NCI-H2081 (cell line): ENCODE results near the gene BRSK2.
"Not testable (repeated sequence)": the region's sequence is repeated elsewhere in the genome, so short reads cannot be mapped to it uniquely, and the experiment has no call there.

ENCODE experiments used
- DNase-seq, 2 experiments: peaks; one replicate each; lab custom pipeline; 2025; lab: John Stamatoyannopoulos, UW

Gene BRSK2

GRCh38 chr11:1409852-1410125, 20.1 kb downstream of the BRSK2 start:
- DNase-seq = not testable (repeated sequence)

GRCh38 chr11:1410366-1411291, 20.9 kb downstream of the BRSK2 start:
- DNase-seq = peak in 1 of 2 experiments; percentile 25

DNA sequence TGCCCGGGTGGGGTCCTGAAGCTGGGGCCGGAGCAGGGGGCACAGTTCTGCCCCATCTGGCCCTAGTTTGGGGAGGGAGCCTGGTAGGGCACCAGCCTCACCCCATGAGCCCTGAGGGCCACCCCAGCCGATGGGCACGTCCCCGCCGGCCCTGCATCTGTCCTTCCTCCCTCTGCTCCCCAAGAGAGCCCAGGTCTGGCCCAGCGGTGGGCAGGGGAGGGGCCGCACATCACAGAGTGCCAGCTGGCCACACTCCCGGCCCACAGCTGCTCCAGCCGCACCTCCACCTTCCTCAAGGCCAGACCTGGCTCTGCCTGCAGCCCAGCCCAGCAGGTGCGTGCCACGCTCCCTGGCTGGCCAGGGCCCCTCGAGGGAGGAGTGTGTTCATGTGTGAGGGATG, 21.6 kb downstream of the BRSK2 start:
- DNase-seq = no peak

- not testable (repeated sequence) for DNase-seq
Observed at GRCh38 chr11:1411739-1412138, 22.0 kb downstream of the BRSK2 start.

DNA sequence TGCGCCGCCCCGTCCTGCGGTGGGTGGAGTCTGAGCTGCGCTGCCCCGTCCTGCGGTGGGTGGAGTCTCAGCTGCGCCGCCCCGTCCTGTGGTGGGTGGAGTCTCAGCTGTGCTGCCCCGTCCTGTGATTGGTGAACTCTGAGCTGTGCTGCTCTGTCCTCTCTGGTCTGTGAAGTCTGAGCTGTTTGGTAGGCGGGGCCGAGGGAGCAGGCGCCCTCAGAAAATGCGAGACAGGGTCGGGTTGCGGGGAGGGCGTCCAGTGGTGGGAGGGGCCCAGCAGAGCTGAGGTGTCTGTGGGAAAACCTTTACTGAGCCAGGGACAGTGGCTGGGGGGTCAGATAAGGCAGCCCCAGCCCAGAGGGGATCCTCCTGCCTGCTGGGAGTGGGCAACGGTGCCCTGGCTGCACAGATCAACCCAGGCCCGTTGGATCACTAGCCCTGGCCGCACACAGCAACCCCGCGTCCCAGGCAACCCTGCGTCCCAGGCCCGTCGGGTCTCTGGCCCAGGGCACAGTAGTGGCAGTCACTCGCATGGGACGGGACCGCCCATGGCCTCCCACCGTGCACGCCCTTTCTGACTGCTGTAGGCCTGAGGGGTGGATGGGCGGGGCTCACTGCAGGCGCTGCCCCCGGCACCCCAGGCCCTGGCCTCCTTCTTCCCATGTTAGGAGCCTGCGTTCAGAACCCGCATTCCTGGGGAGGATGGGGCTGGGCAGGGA, 22.8 kb downstream of the BRSK2 start:
- no peak for DNase-seq

DNA sequence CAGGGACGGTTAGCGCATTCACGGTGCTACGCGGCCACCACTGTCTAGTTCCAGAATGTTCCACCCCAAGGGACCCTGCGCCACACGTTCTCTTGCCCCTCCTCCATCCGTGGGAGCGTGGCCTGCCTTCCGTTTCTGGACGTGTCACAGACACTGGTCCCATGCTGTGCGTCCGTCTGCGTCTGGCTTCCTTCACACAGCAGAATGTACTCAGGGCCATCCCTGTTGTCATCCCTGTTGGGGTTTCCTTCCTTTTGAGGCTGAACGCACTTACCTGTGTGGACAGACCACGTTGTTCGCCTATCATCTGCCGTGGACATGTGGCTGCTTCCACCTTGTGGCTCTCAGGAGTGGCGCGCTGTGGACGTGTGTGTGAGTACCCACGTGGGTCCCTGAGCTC, 24.9 kb downstream of the BRSK2 start:
- no peak for DNase-seq

- no peak for DNase-seq
Observed at GRCh38 chr11:1415631-1416030, 25.9 kb downstream of the BRSK2 start.

DNA sequence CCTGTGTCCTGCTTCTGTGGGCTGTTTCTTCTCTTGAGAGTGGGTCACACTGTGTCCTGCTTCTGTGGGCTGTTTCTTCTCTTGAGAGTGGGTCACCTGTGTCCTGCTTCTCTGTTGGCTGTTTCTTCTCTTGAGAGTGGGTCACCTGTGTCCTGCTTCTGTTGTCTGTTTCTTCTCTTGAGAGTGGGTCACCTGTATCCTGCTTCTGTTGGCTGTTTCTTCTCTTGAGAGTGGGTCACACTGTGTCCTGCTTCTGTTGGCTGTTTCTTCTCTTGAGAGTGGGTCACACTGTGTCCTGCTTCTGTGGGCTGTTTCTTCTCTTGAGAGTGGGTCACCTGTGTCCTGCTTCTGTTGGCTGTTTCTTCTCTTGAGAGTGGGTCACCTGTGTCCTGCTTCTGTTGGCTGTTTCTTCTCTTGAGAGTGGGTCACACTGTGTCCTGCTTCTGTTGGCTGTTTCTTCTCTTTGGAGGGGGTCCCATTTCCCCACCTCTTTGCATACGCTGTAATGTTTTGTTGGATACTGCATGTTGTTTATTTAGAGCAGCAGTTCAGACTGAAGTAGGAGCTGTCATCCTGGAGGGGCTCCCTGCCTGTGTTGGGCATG, 28.6 kb downstream of the BRSK2 start:
- DNase-seq = not testable (repeated sequence)

- no peak for DNase-seq
Observed at GRCh38 chr11:1419811-1420210, 30.1 kb downstream of the BRSK2 start.

GRCh38 chr11:1421291-1421690, 31.6 kb downstream of the BRSK2 start:
- DNase-seq = no peak

DNA sequence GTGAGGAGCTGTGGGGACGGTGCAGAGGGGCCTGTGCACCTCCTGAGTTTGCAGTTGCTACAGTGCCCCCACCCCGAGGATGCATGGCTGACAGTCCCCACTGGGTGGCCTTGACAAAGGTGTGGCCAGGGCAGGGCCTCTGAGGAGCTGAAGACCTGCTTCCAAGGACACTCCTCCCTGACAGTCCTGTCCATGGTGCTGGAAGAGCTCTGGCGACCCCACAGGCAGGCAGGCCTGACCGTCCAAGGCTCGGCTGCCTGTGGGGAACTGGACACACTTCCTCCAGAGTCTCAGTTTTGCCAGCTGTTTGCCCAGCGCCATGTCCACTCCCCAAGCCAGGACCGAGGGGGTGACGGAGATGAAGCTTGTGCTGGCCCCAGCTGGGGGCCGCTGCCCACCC, 32.7 kb downstream of the BRSK2 start:
- DNase-seq = no peak

- DNase-seq = no peak
Observed at GRCh38 chr11:1422981-1423380, 33.2 kb downstream of the BRSK2 start.

GRCh38 chr11:1423406-1423805, 33.7 kb downstream of the BRSK2 start:
- not testable (repeated sequence) for DNase-seq

GRCh38 chr11:1425006-1425405, 35.3 kb downstream of the BRSK2 start:
- DNase-seq = no peak

- DNase-seq = no peak
Observed at GRCh38 chr11:1425439-1425838, 35.7 kb downstream of the BRSK2 start.

GRCh38 chr11:1428762-1429316, 39.1 kb downstream of the BRSK2 start:
- DNase-seq = no peak

DNA sequence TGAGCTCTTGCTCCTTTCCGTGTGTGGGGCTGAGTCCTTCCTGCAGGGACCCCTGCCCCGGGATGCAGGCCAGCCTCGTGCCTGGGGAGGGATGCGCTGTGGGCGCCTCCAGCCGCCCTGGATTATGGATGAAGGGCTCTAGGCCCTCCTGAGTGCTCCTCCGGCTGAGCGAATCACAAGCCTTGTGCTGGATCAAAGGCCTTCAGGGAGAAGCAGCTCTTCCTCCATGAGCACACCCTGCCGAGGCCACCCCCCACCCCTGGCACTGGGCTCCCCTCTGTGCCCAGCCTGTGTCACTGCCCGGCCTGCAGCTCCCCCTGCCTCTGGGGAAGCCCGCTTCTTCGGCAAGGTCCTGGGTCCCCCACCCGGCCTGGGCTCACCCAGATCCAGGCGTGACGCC, 43.8 kb downstream of the BRSK2 start:
- no peak for DNase-seq

DNA sequence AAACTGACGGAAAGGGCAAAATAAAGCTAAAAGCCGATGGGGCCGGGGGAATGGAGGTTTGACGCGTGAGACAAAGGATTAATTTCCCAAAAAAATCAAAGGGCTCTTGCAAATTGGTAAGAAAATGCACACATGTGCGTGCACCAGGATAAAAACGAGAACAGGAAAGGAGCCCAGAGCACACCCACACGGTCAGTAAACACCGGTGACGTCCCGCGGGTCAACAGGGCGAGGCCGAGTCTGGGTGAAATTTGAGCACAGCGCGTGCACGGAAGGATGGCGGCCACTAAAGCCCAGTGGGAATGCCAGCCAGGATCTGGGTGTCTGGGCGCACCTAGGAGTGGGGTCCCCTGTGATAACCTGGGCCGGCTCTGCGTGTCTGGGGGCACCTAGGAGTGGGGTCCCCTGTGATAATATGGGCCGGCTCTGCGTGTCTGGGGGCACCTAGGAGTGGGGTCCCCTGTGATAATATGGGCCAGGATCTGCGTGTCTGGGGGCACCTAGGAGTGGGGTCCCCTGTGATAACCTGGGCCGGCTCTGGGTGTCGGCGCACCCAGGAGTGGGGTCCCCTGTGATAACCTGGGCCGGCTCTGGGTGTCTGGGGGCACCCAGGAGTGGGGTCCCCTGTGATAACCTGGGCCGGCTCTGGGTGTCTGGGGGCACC, 44.4 kb downstream of the BRSK2 start:
- DNase-seq = no peak

- not testable (repeated sequence) for DNase-seq
Observed at GRCh38 chr11:1435479-1435819, 45.7 kb downstream of the BRSK2 start.

- DNase-seq = no peak
Observed at GRCh38 chr11:1435820-1436467, 46.2 kb downstream of the BRSK2 start.

DNA sequence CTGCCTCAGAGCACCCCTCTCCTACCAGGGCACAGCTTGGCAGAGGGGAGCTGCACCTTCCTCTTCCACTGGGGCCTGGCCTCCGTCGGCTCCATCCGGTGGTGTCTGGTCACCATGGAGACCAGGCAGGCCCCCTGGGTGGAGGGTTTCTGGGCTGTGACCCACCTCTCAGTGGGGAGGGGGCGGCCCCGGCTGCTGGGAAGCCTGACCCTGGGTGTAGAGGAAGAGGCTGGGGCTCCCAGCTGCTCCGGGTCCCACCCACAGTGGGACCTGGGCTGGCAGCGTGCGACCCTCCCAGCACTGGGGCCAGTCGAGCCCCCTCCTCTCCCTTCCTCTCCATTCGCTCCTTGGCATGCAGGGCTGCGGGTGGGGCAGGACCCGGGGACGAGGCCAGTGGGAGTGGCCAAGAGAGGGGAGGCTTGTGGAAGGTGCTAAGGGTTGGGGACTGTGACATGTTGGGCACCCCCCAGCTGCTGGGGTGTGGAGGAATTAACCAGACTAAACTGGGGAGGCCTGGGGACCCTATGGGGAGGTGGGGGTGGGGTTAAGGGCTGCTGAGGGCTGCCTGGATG, 46.8 kb downstream of the BRSK2 start:
- no peak for DNase-seq
